DOHH2 (cell line): ENCODE data around the gene KRT6C.

Experiments used
- CTCF ChIP-seq: fragments of 200-600 bp; sonication (generic); IDR thresholded peaks from one replicate; pipeline ENCODE4 v1.5.1; 2014; ENCODE audit warnings: antibody characterized with exemption, mild to moderate bottlenecking, low read depth, low read length; ENCODE audit not compliant: poor library complexity, severe bottlenecking
- EZH2phosphoT487 ChIP-seq: fragments of 200-600 bp; sonication (generic); IDR thresholded peaks from 2 replicates; pipeline ENCODE4 v1.6.1; 2017; ENCODE audit warnings: borderline replicate concordance, mild to moderate bottlenecking, antibody characterized with exemption, low read length, moderate library complexity, mixed read lengths

- no peak for TF ChIP-seq CTCF
- no peak for TF ChIP-seq EZH2phosphoT487
These were observed 21.5 kb downstream of the KRT6C start, which contains the start of gene KRT6B for GRCh38 chr12:52452101-52452500.
